ENCODE measurements around the gene AHDC1. TPM values are rescaled to one million over a fixed set of nuclear protein-coding genes. Genes with fewer than 3 reads are reported as not detected.
"Not testable (repeated sequence)": the region's sequence is repeated elsewhere in the genome, so short reads cannot be mapped to it uniquely, and the experiment has no call there.

The AHDC1 gene
- total RNA-seq, 1 experiment from 2014 or later, result 20.8 TPM

DNA sequence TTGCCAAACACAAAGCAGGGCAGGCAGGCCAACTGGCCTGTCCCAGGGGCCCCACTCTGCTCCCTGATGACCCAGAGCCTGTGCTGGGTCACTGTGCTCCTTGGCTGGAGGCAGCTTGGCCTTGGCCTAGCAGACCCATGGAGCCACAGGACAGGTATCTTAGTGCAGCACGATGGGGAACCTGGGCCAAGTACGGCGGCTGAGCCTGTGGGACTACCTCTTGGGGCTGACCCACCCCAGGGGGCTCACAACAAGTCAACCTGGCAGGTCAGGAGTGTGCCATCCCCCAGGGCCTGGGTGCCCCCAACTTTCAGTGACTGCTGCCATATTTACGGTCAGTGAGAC, 41.1 kb upstream of the AHDC1 start:
- Mint-ChIP-seq H3K4me1 (ENCODE audit: low read depth, unreplicated experiment) (peaks cover 8% of the 10 kb centered on the region), H3K36me3 (ENCODE audit: insufficient read depth, unreplicated experiment) (no peaks in the 10 kb centered on the region), H3K4me3 (ENCODE audit: low read depth, unreplicated experiment) (no peak overlapping the region), H3K9me3 (ENCODE audit: low read depth, unreplicated experiment) (no peaks in the 10 kb centered on the region), H3K27me3 (ENCODE audit: unreplicated experiment) (no peaks in the 10 kb centered on the region), H3K27ac (ENCODE audit: unreplicated experiment) (no peak overlapping the region)
- BruUV-seq (replicated peaks), result no TSS peak
- intact Hi-C loops (cut with micrococcal nuclease; ENCODE audit: unreplicated experiment), result no loop called here
- TF ChIP-seq, protein P1, sequence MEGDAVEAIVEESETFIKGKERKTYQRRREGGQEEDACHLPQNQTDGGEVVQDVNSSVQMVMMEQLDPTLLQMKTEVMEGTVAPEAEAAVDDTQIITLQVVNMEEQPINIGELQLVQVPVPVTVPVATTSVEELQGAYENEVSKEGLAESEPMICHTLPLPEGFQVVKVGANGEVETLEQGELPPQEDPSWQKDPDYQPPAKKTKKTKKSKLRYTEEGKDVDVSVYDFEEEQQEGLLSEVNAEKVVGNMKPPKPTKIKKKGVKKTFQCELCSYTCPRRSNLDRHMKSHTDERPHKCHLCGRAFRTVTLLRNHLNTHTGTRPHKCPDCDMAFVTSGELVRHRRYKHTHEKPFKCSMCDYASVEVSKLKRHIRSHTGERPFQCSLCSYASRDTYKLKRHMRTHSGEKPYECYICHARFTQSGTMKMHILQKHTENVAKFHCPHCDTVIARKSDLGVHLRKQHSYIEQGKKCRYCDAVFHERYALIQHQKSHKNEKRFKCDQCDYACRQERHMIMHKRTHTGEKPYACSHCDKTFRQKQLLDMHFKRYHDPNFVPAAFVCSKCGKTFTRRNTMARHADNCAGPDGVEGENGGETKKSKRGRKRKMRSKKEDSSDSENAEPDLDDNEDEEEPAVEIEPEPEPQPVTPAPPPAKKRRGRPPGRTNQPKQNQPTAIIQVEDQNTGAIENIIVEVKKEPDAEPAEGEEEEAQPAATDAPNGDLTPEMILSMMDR (IDR thresholded peaks at IDR 0.05; ENCODE audit: unreplicated experiment), result no peak
- CTCF ChIA-PET, result no interaction called here
- no peak for DNase-seq

DNA sequence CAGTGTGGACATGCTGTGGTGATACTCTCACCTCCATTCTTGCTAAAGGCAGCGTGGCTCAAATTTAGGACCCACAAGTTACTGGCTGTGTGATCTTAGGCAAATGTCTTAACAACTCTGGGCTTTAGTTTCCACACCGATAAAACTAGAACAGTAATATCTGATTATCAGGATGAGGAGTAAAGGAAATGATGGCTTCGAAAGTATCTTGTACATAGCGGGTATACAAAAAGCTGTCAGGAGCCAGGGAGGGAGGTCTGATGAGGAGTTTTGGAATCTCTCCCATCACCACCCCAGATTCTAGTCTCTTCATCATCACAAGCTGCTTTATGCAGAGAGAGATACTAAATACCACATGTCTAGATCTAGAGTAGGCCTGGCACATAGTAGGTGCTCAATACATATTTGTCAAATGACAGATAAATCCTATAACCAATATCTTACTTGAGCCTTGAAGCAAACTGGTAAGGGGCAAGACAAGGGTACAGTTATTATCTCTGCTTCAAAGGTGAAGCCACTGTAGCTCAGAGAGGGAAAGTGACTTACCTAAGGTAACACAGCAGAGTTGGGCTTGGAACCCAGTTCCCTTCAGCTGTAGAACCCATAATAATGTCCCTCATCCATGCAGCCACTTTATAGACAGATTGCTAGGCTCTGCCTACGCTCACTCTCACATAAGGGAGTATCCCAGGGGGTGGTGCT, 40.6 kb upstream of the AHDC1 start:
- intact Hi-C loops (cut with micrococcal nuclease; ENCODE audit: unreplicated experiment), result no loop called here

DNA sequence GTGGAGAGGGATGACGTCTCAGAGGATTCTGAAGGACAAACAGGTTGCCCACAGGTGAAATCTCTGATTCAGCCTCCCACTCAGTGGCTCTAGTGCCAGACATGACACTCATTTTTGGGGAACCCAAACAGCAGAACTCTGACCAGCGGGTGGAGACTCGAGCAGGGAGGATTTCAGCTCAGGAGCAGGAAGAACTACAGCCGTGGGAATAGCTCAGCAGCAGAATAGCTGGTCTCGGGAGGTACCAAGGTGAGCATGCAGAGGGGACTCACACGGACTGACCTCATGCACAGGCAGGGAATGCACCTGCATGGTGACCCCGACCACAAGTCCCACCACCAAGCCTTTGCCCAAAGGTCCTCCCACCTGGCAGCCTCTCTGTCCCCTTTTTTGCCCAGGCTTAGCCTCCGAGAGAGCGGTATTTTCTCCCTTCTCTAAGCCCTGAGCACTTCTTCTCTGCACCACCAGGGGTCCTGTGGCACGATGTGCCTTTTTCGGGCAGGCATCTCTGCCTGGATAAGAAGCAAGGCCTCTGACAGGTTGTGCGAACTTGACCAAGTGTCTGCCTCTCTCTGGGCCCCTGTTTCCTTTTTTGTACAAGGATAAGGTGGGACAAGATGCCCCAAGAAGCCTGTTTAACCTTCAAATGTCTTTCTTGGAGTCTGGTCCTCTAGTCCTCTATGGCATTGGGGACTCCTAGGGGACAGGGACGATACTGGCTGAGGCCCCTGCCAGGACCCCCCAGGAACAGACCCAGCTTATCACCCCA, 39.8 kb upstream of the AHDC1 start:
- H3K4me1 Mint-ChIP-seq (ENCODE audit: low read depth, unreplicated experiment), result peaks cover 7% of the 10 kb centered on the region
- CTCF ChIA-PET, result interaction anchor here (0.6 kb wide), 1 partner anchor 19 kb away, joined by 3 read pairs; no protein-coding TSS in a partner anchor
- no peaks in the 10 kb centered on the region for H3K36me3 Mint-ChIP-seq (ENCODE audit: insufficient read depth, unreplicated experiment)
- peaks cover under 1% of the 10 kb centered on the region for H3K27me3 Mint-ChIP-seq (ENCODE audit: unreplicated experiment)
- intact Hi-C loops (cut with micrococcal nuclease; ENCODE audit: unreplicated experiment), result no loop called here
- BruUV-seq (replicated peaks), result no TSS peak
- H3K27ac Mint-ChIP-seq (ENCODE audit: unreplicated experiment), result no peak overlapping the region
- no peak overlapping the region for H3K4me3 Mint-ChIP-seq (ENCODE audit: low read depth, unreplicated experiment)
- H3K9me3 Mint-ChIP-seq (ENCODE audit: low read depth, unreplicated experiment), result no peaks in the 10 kb centered on the region
- TF ChIP-seq, protein P1 (IDR thresholded peaks at IDR 0.05; ENCODE audit: unreplicated experiment), result peak; percentile 81
- DNase-seq, result peak; percentile 60

More for the DNA sequence above, 40.6 kb upstream of the AHDC1 start:
- CTCF ChIA-PET, result no interaction called here
- peaks cover 7% of the 10 kb centered on the region for H3K4me1 Mint-ChIP-seq (ENCODE audit: low read depth, unreplicated experiment)
- H3K9me3 Mint-ChIP-seq (ENCODE audit: low read depth, unreplicated experiment), result no peaks in the 10 kb centered on the region
- H3K27ac Mint-ChIP-seq (ENCODE audit: unreplicated experiment), result no peak overlapping the region
- no peak for DNase-seq
- H3K36me3 Mint-ChIP-seq (ENCODE audit: insufficient read depth, unreplicated experiment), result no peaks in the 10 kb centered on the region
- TF ChIP-seq, protein P1 (IDR thresholded peaks at IDR 0.05; ENCODE audit: unreplicated experiment), result no peak
- no peak overlapping the region for H3K4me3 Mint-ChIP-seq (ENCODE audit: low read depth, unreplicated experiment)
- BruUV-seq (replicated peaks), result no TSS peak
- no peaks in the 10 kb centered on the region for H3K27me3 Mint-ChIP-seq (ENCODE audit: unreplicated experiment)

DNA sequence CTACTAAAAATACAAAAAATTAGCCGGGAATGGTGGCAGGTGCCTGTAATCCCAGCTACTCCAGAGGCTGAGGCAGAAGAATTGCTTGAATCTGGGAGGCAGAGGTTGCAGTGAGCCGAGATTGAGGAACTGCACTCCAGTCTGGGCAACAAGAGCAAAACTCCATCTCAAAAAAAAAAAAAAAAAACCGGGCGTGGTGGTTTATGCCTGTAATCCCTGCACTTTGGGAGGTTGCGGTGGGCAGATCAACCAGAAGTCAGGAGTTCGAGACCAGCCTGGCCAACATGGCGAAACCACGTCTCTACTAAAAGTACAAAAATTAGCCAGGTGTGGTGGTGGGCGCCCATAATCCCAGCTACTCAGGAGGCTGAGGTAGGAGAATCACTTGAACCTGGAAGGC, 36.6 kb upstream of the AHDC1 start:
- H3K36me3 Mint-ChIP-seq (ENCODE audit: insufficient read depth, unreplicated experiment); CTCF ChIA-PET; H3K4me1 Mint-ChIP-seq (ENCODE audit: low read depth, unreplicated experiment); H3K9me3 Mint-ChIP-seq (ENCODE audit: low read depth, unreplicated experiment); BruUV-seq (replicated peaks); DNase-seq; H3K4me3 Mint-ChIP-seq (ENCODE audit: low read depth, unreplicated experiment); H3K27ac Mint-ChIP-seq (ENCODE audit: unreplicated experiment); intact Hi-C loops (cut with micrococcal nuclease; ENCODE audit: unreplicated experiment): not testable (repeated sequence)
- H3K27me3 Mint-ChIP-seq (ENCODE audit: unreplicated experiment), result peaks cover 33% of the 10 kb centered on the region

DNA sequence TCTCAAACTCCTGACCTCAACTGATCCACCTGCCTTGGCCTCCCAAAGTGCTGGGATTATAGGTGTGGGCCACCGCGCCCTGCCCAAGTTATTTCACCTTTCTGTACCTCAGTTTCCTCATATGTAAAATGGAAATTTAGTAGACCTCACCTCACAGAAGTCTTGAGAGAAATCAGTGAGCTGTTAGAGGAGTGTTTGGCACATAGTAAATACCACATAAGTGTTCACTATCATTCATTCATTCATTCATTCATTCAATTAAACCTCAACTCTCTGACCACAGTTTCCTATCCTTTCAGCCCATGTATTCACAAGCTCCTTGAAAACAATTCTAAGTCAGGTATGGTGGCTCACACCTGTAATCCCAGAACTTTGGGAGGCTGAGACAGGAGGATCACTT, 34.9 kb upstream of the AHDC1 start:
- intact Hi-C loops (cut with micrococcal nuclease; ENCODE audit: unreplicated experiment), result no loop called here
- Mint-ChIP-seq H3K4me1 (ENCODE audit: low read depth, unreplicated experiment) (peaks cover 4% of the 10 kb centered on the region), H3K27me3 (ENCODE audit: unreplicated experiment) (peaks cover 49% of the 10 kb centered on the region), H3K36me3 (ENCODE audit: insufficient read depth, unreplicated experiment) (no peaks in the 10 kb centered on the region), H3K27ac (ENCODE audit: unreplicated experiment) (no peak overlapping the region), H3K4me3 (ENCODE audit: low read depth, unreplicated experiment) (no peak overlapping the region), H3K9me3 (ENCODE audit: low read depth, unreplicated experiment) (no peaks in the 10 kb centered on the region)
- no peak for DNase-seq
- CTCF ChIA-PET, result interaction anchor here (1.1 kb wide), 1 partner anchor 27 kb away, joined by 3 read pairs; no protein-coding TSS in a partner anchor
- BruUV-seq (replicated peaks), result no TSS peak
- TF ChIP-seq, protein P1 (IDR thresholded peaks at IDR 0.05; ENCODE audit: unreplicated experiment), result no peak
